GM19455 (cell line): ENCODE results near the gene MRPL49.

Source experiments
- ATAC-seq: cut with Tn5 transposase; IDR thresholded peaks from one replicate; pipeline ENCODE4 v1.9.1; 2021; ENCODE audit not compliant: unreplicated experiment

Gene MRPL49

DNA sequence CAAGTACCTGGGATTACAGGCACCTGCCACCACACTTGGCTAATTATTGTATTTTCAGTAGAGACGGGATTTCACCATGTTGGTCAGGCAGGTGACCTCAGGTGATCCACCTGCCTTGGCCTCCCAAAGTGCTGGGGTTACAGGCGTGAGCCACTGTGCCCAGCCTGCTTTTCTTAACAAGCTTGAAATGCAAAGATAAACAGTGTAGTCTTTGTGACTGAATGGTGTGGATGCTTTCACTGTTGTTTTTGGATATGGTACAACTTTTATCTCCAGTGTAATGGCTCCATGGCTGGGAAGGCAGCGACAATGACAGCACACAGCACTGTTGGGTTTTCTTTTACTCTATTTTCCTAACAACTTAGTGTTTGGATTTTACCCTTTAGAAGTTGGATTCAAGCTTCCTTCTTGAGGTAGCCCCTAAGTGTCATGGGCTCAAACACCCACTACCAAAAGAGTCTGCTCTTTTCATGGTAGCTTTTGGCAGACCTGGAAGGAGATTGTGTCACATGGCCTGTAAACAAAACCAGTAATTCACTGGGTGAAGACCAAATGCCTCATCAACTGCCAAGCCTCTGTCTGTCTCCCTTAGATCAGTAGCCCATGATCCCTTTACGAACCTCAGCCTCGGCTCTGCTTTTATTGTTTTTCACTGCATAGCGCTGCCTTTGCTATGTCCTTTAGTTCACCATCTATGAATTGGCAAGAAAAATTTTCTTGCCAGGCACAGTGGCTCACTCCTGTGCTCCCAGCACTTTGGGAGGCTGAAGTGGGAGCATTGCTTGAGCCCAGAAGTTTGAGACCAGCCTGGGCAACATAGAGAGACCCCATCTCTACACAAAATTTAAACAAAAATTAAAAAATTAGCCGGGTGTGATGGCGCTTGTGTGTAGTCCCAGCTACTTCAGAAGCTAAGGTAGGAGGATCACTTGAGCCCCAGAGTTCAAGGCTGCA is 19.7 kb upstream of the MRPL49 start:
- no peak for ATAC-seq

GRCh38 chr11:65103476-65103875 is 18.6 kb upstream of the MRPL49 start:
- no peak for ATAC-seq

GRCh38 chr11:65104628-65105027 is 17.5 kb upstream of the MRPL49 start:
- ATAC-seq: no peak

DNA sequence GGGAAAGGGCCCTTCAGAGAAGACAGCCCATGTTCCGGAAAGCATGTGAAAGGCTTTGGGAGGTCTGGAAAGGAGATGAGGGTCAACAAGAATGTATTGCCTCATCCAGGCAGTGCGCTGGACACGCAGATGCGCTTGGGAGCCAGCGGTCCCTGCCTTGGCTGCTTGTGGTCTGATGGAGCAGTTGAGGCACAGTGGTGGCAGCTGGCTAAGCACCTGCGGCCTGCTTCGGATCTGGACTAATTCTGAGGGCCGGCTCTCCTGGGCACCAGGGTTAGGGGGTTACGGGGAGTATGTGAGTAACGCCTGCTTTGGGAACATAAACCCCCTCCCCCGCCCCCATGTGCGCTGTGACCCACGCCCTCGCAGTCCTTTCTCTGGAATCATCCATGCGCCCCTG is 15.0 kb upstream of the MRPL49 start:
- no peak for ATAC-seq

GRCh38 chr11:65107751-65108468 is 14.2 kb upstream of the MRPL49 start:
- no peak for ATAC-seq

DNA sequence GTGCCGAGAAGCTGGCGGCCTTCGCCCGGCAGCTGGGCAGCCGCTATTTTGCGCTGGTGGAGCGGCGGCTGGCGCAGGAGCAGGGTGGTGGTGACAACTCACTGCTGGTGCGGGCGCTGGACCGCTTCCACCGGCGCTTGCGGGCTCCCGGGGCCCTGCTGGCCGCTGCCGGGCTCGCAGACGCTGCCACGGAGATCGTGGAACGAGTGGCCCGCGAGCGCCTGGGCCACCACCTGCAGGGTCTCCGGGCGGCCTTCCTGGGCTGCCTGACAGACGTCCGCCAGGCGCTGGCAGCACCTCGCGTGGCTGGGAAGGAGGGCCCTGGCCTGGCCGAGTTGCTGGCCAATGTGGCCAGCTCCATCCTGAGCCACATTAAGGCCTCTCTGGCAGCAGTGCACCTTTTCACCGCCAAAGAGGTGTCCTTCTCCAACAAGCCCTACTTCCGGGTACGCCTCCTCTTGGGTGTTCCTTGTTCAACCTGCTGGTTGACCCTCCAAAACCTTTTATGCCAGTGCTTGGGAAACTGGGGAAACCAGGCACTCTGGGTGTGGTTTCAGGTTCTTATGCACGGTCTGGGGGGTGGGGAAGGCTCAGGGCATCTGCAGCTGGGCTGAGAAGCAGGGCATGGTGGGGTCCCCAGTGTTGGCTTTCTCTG is 13.5 kb upstream of the MRPL49 start:
- ATAC-seq: no peak

GRCh38 chr11:65109231-65110198 is 12.6 kb upstream of the MRPL49 start:
- ATAC-seq: no peak

DNA sequence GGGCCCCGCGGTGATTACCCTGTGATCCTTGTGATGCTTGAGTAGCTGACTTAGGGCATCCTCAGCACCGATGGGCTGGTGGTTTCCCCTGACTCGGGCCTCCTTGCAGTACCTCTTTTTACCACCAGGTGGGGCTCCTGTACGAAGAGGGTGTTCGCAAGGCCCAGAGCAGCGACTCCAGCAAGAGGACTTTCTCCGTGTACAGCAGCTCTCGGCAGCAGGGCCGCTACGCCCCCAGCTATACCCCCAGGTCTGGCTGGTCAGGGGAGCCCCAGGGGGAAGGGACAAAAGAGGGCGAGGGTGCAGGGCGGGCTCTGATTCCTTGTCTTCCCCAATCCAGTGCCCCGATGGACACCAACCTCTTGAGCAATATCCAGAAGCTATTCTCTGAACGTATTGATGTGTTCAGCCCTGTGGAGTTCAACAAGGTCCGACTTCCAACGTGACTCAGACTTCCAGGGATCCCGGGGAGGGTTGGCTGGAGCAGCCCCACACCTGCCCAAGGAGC is 11.7 kb upstream of the MRPL49 start:
- no peak for ATAC-seq

DNA sequence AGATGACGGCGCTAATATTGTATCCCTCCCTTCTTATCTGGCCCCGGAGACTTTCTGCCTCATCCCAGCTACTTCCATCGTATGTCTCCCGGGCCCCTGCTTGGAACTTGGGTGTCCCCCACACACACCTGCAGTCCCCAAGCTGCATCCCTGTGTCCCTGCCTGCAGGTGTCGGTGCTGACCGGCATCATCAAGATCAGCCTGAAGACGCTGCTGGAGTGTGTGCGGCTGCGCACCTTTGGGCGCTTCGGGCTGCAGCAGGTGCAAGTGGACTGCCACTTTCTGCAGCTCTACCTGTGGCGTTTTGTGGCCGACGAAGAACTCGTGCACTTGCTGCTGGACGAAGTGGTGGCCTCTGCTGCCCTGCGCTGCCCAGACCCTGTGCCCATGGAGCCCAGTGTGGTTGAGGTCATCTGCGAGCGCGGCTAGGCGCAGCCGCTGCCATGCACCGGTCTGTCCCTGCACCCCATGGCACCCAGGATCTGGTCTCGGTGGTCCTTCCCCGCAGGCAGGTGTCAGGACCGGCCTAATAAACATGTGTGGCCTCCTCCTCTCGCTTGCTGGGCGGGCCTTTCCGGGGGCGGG is 10.9 kb upstream of the MRPL49 start:
- no peak for ATAC-seq

DNA sequence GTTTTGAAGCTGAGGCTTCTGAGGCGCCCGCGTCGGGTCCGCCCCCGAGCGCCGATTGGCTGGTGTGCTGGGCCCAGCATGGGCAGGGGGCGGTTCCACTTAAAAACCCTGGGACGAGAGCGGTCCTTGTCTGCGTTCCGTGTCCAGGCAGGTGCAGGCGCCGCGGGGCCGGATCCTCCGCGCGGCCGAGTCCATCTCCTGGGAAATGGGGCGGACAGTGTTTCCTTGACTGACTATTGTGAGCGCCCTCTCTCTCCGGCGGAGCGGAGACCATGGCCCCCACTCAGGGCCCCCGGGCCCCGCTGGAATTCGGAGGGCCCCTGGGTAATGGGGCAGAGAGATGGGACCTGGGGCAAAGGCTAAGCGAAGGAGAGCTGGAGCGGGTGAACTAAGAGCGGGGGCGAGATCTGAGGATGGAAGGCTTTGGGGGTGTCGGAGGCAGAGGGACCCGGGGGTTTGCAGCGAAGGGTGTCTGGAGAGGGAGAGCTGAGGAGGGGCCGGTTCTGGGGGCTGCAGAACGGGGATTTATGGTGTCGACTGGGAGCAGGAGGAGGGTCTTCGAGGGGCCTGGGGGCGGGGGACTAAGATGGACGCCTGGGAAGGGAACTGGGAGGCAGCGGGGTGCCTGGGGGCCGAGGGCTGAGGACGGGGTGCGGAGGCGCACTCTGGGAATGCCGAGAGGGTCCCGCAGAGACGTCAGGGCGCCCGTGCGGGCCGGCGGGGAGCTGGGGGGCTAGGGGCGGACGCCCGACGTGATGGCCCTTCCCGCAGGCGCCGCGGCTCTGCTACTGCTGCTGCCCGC is 10.2 kb upstream of the MRPL49 start, which contains the start of gene TM7SF2:
TSS of gene TM7SF2 (plus strand) at position 129 of the 802 bp plus-strand sequence. CDS start at position 273, 144 bp downstream.
- peak; percentile 44 for ATAC-seq

DNA sequence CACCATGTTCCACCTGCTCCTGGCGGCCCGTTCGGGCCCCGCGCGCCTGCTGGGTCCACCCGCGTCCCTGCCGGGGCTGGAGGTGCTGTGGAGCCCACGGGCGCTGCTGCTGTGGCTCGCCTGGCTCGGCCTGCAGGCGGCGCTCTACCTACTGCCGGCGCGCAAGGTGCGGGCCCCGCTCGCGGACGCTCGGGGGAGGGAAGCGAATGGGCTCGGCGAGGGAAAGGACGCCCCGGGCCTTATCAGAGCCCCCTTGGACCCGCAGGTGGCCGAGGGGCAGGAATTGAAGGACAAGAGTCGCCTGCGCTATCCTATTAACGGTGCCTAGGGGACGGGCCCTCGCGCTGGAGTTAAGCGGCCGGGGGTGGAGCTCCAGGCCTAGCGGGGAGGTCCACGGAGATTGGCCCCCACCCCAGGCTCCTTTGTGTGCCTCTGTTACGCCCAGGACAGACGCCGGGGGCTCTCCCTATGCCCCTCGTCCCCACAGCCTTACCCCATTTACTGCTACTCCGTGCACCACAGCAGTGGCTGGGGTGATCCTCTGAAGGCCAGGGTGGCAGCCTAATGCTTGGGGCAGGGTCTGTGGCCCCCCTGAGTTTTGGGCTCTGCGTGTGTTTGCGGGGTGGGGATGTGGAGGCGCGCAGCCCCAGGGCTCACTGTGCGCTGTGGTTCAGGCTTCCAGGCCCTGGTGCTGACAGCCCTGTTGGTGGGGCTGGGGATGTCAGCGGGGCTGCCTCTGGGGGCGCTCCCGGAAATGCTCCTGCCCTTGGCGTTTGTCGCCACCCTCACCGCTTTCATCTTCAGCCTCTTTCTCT is 9.4 kb upstream of the MRPL49 start:
- no peak for ATAC-seq

DNA sequence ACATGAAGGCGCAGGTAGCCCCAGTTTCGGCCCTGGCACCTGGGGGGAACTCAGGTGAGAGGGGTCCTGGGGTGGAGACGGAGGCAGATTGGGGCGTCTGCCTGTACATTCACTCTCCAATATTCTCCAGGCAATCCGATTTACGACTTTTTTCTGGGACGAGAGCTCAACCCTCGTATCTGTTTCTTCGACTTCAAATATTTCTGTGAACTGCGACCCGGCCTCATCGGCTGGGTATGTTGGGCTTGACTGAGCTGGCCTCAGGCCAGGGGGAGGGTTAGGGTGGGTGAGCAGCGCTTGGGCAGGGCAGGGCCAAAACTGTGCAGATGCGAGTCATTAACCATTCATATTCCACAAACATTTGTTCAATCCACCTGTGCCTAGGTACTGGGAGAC is 8.8 kb upstream of the MRPL49 start:
- no peak for ATAC-seq

- no peak for ATAC-seq
Measured at GRCh38 chr11:65113839-65114238, 8.3 kb upstream of the MRPL49 start.

GRCh38 chr11:65114538-65115171 is 7.5 kb upstream of the MRPL49 start:
- no peak for ATAC-seq

DNA sequence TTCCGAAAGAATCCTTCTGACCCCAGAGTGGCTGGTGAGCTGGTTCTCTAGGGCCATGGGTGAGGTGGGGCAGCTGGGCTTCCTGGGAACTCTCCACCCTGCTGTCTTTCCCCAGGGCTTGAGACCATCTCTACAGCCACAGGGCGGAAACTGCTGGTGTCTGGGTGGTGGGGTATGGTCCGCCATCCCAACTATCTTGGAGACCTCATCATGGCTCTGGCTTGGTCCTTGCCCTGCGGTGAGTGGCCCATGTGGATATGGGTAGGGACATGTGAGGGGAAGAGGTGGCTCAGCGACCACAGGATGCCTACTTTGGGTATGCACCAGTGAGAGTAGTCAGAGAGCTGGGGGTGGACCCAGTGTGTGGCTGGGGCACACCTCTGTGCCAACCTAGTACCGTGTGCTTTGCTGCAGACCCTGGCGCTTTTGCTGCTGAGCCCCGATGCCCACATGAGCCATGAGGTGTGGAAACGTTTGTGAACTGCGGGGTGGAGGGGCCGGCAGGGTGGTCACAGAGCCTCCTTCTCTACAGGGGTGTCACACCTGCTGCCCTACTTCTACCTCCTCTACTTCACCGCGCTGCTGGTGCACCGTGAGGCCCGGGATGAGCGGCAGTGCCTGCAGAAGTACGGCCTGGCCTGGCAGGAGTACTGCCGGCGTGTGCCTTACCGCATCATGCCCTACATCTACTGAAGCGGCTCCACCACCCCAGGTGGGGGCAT is 6.6 kb upstream of the MRPL49 start:
- ATAC-seq: no peak

DNA sequence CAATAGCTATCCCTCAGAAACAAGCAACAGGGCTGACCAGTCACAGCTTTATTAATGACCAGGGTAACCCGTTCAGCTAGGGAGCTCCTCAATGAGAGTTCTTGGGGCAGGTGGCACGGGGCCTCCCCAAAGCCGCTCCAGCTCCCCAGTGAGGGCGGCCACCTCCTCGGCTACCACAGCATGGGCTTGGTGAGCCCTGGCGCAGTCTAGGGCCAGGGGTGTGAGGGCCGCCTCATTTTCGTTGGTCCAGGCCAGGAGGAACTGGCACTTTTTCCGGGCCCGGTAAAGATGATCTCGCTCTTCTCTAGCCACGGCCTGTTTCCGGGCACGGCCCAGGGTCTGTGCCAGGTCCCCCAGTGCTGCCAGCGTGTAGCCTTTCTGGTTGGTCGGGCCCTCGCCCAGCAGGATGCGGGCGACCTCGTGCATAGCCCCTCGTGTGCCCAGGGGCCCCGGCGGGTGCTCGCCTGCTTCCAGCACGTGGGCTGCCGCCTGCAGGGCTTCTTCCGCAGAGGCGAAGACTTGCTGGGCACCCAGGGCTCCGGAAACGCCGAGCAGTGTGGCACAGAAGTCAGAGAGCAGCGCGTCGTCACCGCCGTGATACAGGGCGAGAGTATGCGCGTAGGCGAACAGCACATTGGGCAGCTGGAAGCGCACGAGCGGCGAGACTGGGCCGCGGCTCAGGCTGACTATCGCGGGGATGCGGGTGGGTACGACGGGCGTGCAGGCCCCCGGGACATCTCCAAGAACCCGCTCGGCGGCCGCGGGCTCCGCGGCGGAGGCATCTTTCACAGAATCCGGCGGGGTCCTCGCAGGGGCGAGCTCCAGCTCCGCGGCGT is 5.5 kb upstream of the MRPL49 start:
- no peak for ATAC-seq
